HG03135 (cell line): ENCODE data around the gene ATG13.
"Not testable (repeated sequence)": the region's sequence is repeated elsewhere in the genome, so short reads cannot be mapped to it uniquely, and the experiment has no call there.

ENCODE experiments used
- ATAC-seq: cut with Tn5 transposase; IDR thresholded peaks from one replicate; pipeline ENCODE4 v1.9.1; 2021; ENCODE audit warnings: mild to moderate bottlenecking, moderate library complexity; ENCODE audit not compliant: unreplicated experiment

ATG13 gene

GRCh38 chr11:46694607-46695006 lies 77.3 kb downstream of the ATG13 start:
- no peak for ATAC-seq

GRCh38 chr11:46695345-46696211 lies 78.2 kb downstream of the ATG13 start:
- ATAC-seq = no peak

DNA sequence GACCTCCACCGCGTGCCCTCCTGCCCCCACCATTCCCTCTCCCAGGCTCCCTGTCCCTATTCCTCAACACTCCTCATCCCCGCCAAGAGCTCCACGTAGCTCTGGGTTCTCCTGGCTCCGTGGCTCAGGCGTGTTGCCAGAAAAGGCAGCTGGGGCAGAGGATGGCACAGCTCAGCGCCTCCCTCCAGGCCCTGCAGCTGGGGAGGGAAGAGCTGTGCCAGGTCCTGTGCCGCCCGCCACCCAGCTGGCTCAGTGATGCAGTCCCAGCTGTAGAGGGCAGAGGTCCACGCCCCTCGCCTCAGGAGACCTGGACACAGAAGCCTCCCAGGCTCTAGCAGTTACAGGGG lies 78.8 kb downstream of the ATG13 start:
- ATAC-seq = no peak

GRCh38 chr11:46697303-46697702 lies 80.0 kb downstream of the ATG13 start:
- no peak for ATAC-seq

DNA sequence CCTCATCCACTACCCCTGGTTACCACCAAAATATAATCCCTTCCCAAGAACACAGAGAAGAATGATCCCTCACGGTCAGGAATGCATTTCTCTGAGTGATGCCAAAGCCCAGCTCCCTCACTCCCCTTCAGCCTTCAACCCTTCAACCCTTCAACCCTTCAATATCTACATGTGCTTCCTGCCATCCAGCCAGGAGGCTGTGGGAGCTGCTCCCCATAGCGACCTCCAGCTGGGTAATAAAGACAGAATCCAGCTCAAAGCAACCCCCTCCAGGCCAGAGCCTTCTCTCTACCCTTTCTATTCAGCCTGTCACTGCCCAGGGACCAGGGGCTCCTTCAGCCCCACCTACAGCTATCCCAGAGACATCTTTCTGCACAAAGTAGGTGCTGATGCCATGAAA lies 80.4 kb downstream of the ATG13 start:
- no peak for ATAC-seq

DNA sequence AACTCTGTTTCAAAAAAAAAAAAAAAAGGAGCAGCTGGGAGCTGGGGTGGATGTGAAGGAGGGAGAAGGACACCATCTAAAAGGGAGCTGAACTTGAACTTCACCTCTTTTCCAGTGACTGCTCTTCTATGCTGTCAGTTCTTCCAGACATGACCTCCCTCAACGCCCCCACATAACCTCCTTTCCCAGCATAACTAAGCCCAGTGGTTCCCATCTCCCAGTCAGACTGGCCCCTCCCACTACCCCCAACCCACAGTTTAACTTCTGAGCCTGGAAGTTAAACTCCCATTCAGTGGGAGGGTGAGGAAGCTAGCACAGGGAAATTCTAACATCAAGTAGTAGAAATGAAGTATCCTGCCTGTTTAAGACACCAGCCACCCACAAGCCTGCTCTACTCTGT lies 81.2 kb downstream of the ATG13 start:
- no peak for ATAC-seq

DNA sequence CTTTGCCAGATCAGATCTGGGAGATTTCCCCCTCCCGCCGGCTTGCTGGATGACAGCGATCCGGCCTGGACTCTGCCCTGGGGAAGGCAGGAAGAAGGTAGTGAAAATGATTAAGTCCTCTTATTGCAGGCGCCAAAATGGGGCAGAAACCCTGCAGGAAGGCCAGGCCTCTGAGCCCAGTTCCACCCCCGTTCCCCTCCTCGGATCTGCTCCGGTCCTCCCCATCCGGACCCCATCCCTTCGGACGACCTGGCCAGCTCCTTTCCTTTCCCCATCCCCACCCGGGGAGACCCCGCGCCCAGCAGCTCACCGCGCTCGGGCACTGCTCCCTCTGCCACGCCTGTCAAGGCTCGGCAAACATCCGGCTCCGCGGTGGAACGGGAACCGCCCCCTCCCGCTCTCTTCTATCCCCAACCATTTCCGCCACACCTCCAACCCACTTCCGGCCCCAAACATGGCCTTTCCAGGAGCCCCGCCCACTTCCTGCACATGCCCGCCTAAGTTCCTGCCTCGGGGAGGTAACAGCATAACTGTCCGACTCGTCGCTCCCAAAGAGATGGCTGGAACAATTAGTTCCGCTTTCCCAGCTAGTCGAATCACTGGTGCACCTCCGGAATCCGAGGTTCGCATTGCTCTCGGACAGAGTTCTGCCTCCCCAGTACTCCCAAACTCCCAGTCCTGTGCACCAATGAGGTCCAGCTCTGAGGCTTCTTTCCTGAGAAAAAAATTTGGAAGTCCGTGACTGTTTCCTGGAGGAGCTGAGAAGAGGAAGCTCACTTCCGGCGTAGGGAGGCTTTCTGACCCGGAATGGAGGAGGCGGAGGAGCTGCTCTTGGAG lies 83.1 kb downstream of the ATG13 start, which contains the start of the genes ARHGAP1 and ZNF408:
Gene ARHGAP1, minus strand, starts transcription at position 379 of the 837 bp plus-strand sequence. CDS start 4,512 bp downstream, outside the sequence.
Gene ZNF408, plus strand, starts transcription at position 791 of the 837 bp plus-strand sequence. Its CDS starts 17 bp downstream, at position 808.
- peak; percentile 84 for ATAC-seq

DNA sequence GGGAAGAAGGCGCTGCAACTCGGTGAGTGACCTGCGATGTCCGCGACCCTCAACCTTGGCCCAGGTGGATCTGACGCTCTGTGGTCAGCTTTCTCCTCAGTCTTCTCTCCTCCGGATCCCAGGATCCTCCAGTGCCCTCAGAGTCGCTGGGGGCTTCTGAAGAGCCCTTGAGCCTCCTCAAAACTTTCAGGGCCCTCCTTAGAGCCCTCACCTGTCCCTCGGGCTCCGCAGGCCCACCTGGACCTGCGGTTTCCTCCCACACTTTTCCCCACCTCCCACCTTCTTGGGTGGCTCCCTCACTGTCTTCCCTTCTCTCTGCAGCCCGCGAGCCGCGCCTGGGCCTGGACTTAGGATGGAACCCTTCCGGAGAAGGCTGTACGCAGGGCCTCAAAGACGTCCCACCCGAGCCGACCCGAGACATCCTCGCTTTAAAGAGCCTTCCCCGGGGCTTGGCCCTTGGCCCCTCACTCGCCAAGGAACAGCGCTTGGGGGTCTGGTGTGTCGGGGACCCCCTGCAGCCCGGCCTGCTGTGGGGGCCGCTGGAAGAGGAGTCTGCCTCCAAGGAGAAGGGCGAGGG lies 83.8 kb downstream of the ATG13 start:
- no peak for ATAC-seq

DNA sequence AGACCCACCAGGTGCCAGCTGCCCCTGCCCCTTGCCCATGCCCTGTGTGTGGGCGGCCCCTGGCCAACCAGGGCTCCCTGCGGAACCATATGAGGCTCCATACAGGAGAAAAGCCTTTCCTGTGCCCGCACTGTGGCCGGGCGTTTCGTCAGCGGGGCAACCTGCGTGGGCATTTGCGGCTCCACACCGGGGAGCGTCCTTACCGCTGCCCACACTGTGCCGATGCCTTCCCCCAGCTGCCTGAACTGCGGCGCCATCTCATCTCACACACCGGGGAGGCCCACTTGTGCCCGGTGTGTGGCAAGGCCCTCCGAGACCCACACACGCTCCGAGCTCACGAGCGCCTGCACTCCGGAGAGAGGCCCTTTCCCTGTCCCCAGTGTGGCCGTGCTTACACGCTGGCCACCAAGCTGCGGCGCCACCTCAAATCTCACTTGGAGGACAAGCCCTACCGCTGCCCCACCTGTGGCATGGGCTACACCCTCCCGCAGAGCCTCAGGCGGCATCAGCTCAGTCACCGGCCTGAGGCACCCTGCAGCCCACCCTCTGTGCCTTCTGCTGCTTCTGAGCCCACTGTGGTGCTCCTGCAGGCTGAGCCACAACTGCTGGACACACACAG lies 87.8 kb downstream of the ATG13 start:
- ATAC-seq = no peak

GRCh38 chr11:46706886-46707285 lies 89.5 kb downstream of the ATG13 start:
- no peak for ATAC-seq

DNA sequence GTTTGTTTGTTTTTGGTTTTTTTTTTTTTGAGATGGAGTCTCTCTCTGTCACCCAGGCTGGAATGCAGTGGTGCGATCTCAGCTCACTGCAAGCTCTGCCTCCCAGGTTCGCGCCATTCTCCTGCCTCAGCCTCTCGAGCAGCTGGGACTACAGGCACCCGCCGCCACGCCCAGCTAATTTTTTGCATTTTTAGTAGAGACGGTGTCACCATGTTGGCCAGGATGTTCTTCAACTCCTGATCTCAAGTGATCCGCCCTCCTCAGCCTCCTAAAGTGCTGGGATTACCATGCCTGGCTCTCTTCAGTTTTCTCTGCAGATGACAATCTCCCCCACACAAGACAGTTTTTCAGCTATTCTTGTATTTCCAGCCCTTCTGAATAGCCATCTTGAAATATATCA lies 92.0 kb downstream of the ATG13 start:
- not testable (repeated sequence) for ATAC-seq

- ATAC-seq = no peak
Measured at GRCh38 chr11:46710821-46711269, 93.5 kb downstream of the ATG13 start.

DNA sequence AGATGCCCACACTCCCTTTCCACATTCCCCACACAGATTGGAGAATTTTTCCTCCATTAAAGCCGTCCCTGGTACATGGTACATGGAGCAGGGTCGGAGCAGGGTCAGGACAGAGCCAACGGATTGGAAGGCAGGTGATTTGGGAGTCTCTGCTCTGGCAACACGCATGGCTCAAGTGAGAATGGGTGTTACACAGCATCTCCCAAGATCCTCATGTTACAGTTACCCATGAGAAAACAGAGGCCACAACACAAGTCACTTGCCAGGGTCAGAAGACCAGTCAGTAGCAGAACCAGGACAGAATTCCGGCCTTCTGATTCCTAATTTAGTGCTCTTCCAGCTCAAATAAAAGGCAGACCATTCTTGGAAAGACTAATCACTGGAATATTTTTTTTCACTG lies 94.0 kb downstream of the ATG13 start:
- no peak for ATAC-seq

GRCh38 chr11:46712874-46713576 lies 95.7 kb downstream of the ATG13 start:
- no peak for ATAC-seq

GRCh38 chr11:46717825-46718154 lies 100.4 kb downstream of the ATG13 start:
- ATAC-seq = not testable (repeated sequence)

DNA sequence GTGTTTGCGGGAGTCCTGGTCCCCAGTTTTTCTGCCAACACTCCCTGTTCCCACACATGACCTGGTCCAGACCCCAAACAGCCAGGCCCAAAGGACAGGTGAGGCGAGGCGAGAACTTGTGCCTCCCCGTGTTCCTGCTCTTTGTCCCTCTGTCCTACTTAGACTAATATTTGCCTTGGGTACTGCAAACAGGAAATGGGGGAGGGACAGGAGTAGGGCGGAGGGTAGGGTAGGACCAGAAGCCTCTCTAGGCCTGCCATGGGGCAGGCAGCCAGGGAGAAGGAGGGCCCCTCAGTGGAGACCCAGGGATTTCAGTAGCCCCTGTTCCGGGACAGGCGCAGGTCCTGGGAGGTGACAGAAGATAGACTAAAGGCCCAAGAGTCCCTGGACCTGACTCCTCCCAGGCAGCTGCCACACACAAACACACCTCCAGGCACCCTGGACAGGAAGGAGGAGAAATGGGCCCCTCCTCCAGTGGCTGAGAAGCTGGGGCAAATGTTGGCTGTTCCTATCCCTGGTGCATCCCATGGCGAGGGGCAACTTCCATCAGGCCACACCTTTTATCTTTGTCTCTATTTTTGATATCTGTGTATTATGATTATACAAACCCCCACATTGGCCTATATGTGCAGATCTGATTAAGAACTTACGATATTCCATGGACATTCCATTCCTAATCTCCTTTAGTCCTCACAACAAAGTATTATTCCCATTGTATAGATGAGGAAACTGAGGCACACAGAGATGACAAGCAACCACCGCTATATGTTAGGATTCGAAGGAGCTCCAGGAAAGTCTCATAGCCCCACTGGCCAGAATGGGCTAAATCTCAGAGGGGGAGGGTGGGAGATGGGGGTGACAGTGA lies 101.0 kb downstream of the ATG13 start:
- no peak for ATAC-seq

- no peak for ATAC-seq
Measured at GRCh38 chr11:46719048-46719542, 101.7 kb downstream of the ATG13 start, which contains the start of gene F2. Gene F2, plus strand, starts transcription at chr11:46719213. Its CDS starts 23 bp downstream, at chr11:46719236.

- no peak for ATAC-seq
Measured at GRCh38 chr11:46719543-46720218, 102.3 kb downstream of the ATG13 start.

- no peak for ATAC-seq
Measured at GRCh38 chr11:46721286-46721685, 103.9 kb downstream of the ATG13 start.
